ENCODE measurements around the gene SLC12A9.

The SLC12A9 gene

GRCh38 chr7:100885440-100886141 lies 33.1 kb downstream of the SLC12A9 start:
- no peak for DNase-seq

- no peak for DNase-seq
Measured at GRCh38 chr7:100886142-100886935, 33.8 kb downstream of the SLC12A9 start.

- no peak for DNase-seq
Measured at GRCh38 chr7:100886936-100887515, 34.5 kb downstream of the SLC12A9 start.

- no peak for DNase-seq
Measured at GRCh38 chr7:100887516-100888290, 35.2 kb downstream of the SLC12A9 start.

- DNase-seq = no peak
Measured at GRCh38 chr7:100888291-100888987, 35.9 kb downstream of the SLC12A9 start.

GRCh38 chr7:100888988-100889750 lies 36.7 kb downstream of the SLC12A9 start, which contains the start of gene UFSP1:
UFSP1 (minus strand) TSS chr7:100889715; CDS start chr7:100889271, 444 bp downstream.
- DNase-seq = no peak

- no peak for DNase-seq
Measured at GRCh38 chr7:100890653-100891567, 38.4 kb downstream of the SLC12A9 start.

GRCh38 chr7:100891568-100892247 lies 39.2 kb downstream of the SLC12A9 start:
- DNase-seq = no peak

- no peak for DNase-seq
Measured at GRCh38 chr7:100892364-100893317, 40.1 kb downstream of the SLC12A9 start.

GRCh38 chr7:100893318-100893895 lies 40.9 kb downstream of the SLC12A9 start:
- DNase-seq = no peak

GRCh38 chr7:100893910-100894721 lies 41.6 kb downstream of the SLC12A9 start:
- no peak for DNase-seq

- DNase-seq = peak; percentile 33 to 40
Measured at GRCh38 chr7:100894860-100895700, 42.6 kb downstream of the SLC12A9 start.

GRCh38 chr7:100895701-100895955 lies 43.1 kb downstream of the SLC12A9 start, which contains the start of gene ACHE:
ACHE (minus strand) TSS chr7:100895888; CDS start chr7:100894232, 1,656 bp downstream.
- no peak for DNase-seq

- DNase-seq = no peak
Measured at GRCh38 chr7:100895956-100896731, 43.6 kb downstream of the SLC12A9 start.

- peak; percentile 24 to 34 for DNase-seq
Measured at GRCh38 chr7:100896732-100897608, 44.5 kb downstream of the SLC12A9 start.
